GM08714 (cell line): ENCODE results near the gene IL21R.

Source experiments
- H3K4me3 ChIP-seq: fragments of 200-500 bp; sonication (Bioruptor generic); 2 replicates; pipeline ENCODE4 v1.5.1; 2014; ENCODE audit warnings: mild to moderate bottlenecking, low read length, inconsistent platforms
- ZNF274 ChIP-seq: IDR thresholded peaks from 2 replicates; pipeline ENCODE4 v1.6.1; 2012; ENCODE audit warnings: mild to moderate bottlenecking, low read depth, low read length

IL21R gene

GRCh38 chr16:27473101-27473900, 71.3 kb downstream of the IL21R start:
- no peak overlapping the region for H3K4me3 ChIP-seq
- TF ChIP-seq ZNF274, result no peak

GRCh38 chr16:27474041-27474440, 72.1 kb downstream of the IL21R start:
- no peak for TF ChIP-seq ZNF274
- H3K4me3 ChIP-seq, result no peak overlapping the region

- H3K4me3 ChIP-seq, result no peak overlapping the region
- no peak for TF ChIP-seq ZNF274
Measured at GRCh38 chr16:27474921-27475320, 72.9 kb downstream of the IL21R start.

GRCh38 chr16:27475561-27475960, 73.6 kb downstream of the IL21R start:
- no peak overlapping the region for H3K4me3 ChIP-seq
- TF ChIP-seq ZNF274, result no peak

GRCh38 chr16:27476240-27476639, 74.3 kb downstream of the IL21R start:
- no peak for TF ChIP-seq ZNF274
- H3K4me3 ChIP-seq, result no peak overlapping the region

GRCh38 chr16:27480761-27481160, 78.8 kb downstream of the IL21R start:
- no peak for TF ChIP-seq ZNF274
- no peak overlapping the region for H3K4me3 ChIP-seq

- no peak for TF ChIP-seq ZNF274
- no peak overlapping the region for H3K4me3 ChIP-seq
Measured at GRCh38 chr16:27481282-27481934, 79.4 kb downstream of the IL21R start.

- no peak overlapping the region for H3K4me3 ChIP-seq
- TF ChIP-seq ZNF274, result no peak
Measured at GRCh38 chr16:27482397-27483087, 80.6 kb downstream of the IL21R start.

GRCh38 chr16:27483088-27483437, 81.1 kb downstream of the IL21R start:
- no peak overlapping the region for H3K4me3 ChIP-seq
- TF ChIP-seq ZNF274, result no peak

- no peak overlapping the region for H3K4me3 ChIP-seq
- no peak for TF ChIP-seq ZNF274
Measured at GRCh38 chr16:27483624-27484023, 81.7 kb downstream of the IL21R start.

GRCh38 chr16:27485126-27485525, 83.2 kb downstream of the IL21R start:
- H3K4me3 ChIP-seq, result no peak overlapping the region
- TF ChIP-seq ZNF274, result no peak

GRCh38 chr16:27485811-27486210, 83.8 kb downstream of the IL21R start:
- TF ChIP-seq ZNF274, result no peak
- H3K4me3 ChIP-seq, result no peak overlapping the region

GRCh38 chr16:27486344-27486743, 84.4 kb downstream of the IL21R start:
- TF ChIP-seq ZNF274, result no peak
- H3K4me3 ChIP-seq, result no peak overlapping the region

- no peak for TF ChIP-seq ZNF274
- H3K4me3 ChIP-seq, result no peak overlapping the region
Measured at GRCh38 chr16:27486760-27487159, 84.8 kb downstream of the IL21R start.

GRCh38 chr16:27489421-27489820, 87.4 kb downstream of the IL21R start:
- no peak overlapping the region for H3K4me3 ChIP-seq
- TF ChIP-seq ZNF274, result no peak
